CD1c-positive myeloid dendritic cell (primary cell): Measurements from ENCODE around the gene ECT2L.

Experiments used
- DNase-seq: peaks from one replicate; pipeline ENCODE4 v3.0.0-alpha.2; 2016; ENCODE audit errors: extremely low spot score

ECT2L gene, protein sequence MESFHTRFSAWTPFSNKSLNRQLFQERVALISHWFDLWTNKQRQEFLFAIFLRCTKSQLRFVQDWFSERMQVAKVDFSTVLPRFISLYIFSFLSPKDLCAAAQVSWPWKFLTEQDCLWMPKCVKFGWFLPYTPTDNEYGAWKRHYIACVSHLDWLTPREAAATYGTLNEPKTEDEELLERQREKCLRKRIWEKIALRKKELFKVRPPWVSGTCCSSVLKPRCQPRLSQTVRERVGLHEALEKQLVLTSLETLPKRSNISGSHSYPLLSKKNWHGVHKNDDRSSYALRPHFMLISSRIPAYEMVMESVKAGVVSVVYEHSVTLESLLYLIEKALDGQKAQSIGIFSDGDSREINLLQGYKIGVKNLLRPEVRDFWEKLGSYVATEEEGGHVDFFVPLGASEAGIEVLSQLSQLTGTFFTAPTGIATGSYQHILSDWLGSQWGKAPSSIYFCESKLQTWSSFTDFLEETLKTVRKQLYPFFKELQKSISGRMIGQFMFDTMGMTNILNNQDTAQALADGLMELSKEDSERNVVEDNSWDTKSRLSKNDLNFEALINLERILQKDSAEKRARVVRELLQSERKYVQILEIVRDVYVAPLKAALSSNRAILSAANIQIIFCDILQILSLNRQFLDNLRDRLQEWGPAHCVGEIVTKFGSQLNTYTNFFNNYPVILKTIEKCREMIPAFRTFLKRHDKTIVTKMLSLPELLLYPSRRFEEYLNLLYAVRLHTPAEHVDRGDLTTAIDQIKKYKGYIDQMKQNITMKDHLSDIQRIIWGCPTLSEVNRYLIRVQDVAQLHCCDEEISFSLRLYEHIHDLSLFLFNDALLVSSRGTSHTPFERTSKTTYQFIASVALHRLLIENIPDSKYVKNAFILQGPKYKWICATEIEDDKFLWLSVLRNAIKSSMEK

DNA sequence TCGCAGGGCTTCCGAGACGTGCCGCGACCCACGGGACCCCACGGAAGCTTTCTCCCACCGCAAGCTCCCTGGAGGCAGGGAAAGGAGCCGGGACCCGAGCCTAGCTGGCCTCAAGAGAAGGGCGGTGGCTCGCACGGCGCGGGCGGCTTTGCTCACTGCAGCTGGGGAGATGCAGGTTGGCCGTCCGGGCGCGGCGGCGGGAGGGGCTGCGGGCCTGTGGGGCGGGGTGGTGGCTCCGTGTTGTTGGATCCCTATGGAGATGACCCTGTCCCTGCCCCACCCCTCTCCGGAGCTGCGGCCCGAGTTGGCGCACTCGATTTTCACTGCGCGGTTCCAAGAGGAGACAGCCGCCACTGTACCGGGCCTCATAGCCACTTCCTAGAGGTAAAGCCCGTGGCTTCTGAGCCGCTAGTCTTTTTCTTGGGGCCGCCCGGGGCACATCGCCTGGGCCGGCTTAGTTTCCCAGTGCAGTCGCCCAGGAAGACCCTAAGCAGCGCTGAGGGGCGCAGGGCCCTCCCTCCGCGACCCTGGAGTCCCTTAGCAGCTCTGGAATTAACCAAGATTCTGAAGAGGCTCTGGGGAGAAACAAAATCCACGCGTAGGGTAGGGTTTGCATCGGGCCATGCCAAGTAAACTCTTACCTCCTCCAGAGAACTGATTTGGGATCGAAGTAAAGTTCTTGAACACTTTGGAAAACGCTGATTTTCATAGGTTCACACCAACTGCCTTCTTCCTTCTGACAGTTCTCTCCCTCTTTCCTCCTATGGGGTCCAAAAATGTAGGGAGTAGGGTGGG is at the start of gene ECT2L:
Gene ECT2L, plus strand, starts transcription at position 279 of the 795 bp plus-strand sequence. CDS start 17,188 bp downstream, outside the sequence.
- no peak for DNase-seq

DNA sequence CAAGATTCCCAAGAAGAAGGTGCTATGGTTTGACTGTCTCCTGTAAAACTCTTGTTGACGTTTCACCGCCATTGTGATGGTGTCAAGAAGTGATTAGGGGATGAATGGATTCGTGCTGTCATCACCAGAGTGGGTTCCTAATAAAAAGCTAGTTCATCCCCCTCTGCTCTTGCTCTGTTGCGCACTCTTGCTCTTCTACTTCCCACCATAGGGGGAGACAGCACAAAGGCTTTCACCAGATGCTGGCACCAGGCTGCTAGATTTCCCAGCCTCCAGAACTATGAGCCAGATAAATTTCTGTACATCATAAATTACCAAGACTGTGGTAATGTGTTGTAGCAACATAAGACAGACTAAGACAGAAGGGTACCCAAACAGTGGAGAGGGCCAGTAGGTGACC is 43.9 kb upstream of the ECT2L start:
- no peak for DNase-seq

DNA sequence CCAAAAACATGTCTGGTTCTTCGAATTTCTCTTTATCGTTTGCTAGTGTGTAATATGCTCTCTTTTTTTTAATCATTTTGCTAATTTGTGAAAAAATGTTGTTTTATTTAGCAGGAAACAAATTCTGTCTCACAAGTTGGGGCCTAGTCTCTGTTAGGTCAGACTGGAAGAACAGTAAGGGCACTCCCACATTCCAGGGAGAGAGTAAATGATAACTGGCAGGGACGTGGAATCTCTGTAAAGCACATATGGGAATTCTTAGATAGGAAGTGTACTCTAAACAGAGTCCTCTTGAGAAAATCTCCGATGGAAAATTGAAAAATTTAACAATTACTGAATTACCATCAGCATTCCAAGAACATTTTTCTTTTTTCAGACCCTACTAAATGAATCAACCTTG is 38.8 kb upstream of the ECT2L start:
- no peak for DNase-seq

DNA sequence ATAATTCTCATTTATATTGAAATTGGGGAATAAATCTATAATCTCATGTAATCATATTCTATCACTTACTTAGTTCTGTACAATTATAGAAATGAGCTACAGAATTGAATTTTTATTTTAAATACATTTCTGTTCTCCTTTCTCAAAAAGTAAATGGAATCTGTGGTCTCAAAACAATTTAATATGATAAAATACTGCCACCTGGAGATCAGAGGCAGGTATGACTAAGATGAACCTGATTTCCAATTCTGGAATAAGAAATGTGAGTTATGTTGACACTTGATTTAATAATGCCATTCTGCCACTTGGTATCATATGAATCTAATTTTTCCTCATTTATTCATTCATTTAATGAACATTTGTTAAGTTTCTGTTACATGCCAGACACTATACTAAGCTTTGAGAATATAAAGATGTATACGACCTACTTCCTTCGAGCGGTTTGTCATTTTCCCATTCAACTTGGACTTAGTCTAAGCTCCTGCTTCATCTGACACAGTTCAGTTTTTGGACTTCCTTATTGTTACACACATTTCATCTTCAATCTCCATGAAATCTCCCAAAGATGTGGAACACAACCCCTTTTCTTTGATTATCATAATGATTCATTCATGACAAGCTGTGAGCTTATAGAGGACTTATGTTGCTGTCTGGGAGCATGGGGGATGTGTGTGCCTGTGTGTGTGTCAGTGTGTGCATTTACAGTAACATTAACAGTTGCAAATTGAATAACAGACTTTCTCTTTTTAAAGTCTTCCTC is 29.8 kb upstream of the ECT2L start:
- peak; percentile 75 for DNase-seq

DNA sequence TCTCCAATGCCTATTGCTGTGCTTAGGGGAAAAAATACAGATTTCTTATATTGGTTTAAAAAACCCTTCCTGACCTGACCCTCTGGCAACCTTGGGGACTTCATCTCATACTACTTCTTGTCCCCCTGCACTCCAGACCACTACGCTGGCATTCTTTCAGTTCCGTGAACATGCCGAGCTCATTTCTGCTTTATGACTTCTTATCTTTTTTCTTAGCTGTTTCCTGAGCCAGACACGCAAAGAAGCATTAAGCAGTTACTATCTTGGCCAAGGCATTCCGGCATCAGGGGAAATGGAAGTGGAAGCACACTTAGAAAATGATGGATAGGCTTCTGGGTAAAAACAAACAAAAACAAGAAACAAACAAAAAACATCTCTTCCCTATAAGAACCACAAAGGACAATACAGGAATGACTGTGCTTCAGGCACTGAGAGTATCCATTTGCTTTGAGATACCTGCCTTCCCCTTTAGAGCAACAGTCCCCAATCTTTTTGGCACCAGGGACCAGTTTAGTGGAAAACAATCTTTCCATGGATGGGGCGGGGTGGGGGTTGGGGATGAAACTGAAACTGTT is 26.7 kb upstream of the ECT2L start:
- peak; percentile 32 for DNase-seq

DNA sequence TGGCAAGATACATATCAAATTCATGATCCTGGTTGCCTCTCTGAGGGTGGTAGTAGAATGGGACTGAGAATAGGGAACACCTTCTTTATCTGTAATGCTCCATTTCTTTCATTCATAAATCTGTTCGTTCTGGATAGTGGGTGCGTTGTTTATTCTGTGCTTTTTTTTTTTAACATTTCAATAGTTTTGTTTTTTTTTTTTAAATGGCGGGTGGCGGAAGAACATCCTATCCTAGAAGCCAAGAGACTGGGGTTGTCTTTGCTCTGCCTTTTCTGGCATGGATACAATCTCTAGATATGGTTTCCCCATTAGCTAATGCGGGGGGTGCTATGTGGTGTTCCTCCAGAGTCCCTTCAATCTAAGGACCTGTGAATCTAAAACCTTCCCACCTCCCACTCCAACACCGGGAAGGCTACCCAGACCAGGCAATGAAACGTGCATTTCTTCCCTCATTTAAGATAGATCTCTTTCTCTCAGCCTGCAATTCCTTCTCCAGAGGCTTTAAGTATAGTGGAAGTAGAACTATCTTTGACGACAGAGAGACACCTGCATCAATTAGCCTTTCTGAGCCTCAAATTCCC is 23.2 kb upstream of the ECT2L start:
- no peak for DNase-seq

DNA sequence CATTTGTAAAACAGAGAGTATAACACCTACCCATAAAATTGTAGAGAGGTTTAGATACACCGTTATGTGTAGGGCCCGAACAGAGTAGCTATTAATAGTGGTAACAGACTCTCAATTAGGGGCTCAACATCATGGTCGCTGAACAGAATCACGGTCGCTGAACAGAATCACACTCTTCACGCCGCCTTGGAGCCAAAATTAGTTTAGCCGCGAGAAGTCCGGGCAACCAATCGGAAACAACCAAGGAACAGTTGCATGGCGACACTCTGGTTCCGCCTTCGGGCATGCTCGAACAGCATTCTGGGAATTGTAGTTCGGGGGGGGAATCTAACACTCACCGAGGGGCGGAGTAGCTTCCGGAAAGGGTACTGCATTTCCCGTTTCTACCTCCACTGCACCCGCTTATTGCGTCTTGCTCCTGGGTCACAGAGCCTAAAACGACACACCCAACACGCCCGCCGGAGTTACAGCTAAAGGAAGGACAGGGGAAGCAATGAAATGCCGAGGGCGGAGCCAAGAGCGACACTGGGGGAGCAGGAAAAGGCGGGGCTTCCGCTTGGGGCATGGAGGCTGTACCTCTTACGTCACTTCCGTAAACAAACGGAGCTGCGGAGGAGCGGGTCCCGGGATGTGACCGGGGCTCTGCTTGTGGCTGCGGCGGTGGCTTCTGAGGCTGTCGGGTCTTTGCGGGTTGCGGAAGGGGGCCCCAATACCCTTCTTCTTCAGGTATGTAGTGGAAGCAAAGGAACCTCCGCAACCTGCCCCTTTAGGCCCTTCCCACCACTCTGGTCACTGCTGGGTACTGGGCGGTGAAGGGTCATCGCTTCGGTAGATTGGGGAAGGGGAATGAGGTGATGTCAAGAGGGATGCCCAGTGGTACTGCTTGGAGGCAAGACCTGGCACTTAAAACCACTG is 22.5 kb upstream of the ECT2L start, which contains the start of gene CCDC28A:
Gene CCDC28A, plus strand, starts transcription at position 593 of the 915 bp plus-strand sequence. CDS start 2,352 bp downstream, outside the sequence.
- peak; percentile 97 for DNase-seq

DNA sequence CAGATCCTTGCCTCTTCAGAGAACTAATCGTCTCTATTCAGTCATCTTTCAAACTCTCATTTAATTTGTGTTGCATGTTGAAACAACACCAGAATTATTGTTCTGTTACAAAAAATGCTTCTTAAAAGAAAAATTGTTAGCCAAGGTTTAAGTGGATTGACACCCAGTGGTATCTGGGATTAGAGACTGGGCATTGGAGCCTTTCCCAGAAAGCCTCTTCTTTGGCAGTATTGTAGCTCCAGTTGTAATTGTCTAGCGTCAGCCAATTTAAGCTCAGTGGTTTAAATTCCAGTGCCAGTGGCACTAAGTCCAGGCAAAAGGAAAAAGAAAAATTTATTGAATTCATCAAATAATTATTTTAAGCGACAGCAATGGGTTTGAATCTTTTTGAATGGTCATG is 21.5 kb upstream of the ECT2L start:
- no peak for DNase-seq

DNA sequence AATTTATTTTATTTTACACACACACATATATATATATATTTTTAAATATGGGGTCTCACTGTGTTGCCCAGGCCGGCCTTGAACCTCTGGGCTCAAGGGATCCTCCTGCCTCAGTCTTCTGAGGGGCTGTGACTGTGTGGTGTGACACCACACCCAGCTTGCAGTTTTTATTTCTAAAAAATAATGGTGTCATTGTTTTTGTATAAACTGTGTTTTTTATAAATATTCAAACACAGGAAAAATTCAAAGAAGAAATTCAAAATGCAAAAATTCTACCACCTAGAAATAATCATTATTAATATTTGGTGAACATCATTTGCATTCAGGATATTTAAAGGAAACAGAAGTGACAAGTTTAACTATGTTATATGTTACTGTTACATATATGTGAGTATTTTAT is 19.2 kb upstream of the ECT2L start:
- DNase-seq = no peak

DNA sequence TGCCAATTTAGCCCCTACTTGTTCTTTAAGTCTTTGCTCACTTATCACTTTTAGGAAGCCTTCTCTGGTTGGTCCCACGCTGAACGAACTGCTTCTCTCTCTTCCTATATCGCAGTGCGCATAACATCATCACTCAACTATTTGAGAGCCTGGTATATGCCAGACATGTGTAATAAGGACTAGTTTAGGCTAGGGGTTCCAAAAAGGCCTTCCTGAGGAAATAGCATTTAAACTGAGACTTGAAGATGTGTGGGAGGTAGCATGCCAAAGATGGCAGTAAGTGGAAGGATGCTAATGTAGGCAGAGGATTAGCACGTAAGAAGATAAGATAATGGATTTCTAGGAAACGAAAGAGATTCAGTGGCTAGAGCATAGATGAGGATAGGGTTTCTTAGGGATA is 17.6 kb upstream of the ECT2L start:
- DNase-seq = no peak

DNA sequence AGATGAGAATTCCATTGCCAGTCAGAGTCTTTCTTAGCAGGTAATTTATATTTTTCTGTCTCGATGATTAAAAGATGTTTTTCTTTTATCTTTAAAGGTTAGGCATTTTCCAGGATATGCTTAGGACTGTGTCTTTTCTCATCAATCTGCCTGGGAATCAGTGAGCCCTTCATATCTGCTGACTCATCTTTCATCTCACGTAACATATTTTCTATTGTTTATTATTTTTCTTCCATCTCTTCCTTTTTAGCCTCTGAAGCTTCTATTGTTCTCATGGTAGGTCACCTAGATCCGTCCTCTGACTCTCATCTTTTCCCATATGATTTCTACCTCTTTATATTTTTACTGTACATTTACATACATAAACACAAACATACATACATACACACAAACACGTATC is 13.6 kb upstream of the ECT2L start:
- DNase-seq = no peak

DNA sequence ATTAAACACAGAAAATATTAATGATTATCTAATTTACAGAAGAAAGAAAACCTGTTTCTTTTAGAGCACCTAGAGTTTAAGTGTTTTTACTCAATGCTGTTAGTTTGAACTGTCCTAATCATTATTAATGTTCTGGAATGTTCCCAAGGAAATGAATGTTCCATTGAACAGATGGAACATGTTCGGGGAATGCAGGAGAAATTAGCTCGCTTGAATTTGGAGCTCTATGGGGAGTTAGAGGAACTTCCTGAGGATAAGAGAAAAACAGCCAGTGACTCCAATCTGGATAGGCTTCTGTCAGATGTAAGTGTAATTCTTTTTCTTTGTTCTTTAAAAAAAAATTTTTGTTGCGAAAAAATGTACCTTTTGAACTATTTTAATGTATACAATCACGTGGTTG is 10.8 kb upstream of the ECT2L start:
- no peak for DNase-seq

DNA sequence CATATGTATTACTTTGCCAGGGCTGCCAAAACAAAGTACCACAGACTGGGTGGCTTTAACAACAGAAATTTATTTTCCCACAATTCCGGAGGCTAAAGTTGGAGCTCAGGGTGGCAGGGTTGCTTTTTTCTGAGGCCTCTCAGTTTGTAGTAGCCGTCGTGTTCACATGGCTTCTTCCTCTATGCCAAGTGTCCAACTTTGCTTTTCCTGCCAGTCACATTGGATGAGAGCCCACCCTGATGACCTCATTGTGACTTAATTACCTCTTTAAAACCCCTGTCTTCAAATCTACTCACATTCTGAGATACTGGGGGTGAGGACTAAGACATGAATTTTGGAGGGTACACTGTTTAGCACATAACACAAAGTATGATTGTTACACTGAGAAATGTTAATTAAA is 9.9 kb upstream of the ECT2L start:
- no peak for DNase-seq

DNA sequence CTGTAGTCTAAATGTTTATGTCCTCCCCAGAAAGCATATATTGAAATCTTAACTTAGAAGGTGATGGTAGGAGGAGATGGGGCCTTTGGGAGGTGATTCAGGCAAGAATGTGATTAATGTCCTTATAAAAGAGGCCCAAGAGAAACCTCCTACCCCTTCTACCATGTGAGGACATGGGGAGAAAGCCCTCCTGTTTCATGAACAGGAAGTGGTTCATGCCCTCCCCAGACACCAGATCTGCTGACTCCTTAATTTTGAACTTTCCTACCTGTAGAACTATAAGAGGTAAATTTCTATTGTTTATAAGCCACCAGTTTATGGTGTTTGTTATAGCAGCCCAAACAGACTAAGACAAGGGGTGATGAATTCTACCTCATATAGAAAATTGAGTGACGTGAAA is 8.7 kb upstream of the ECT2L start:
- DNase-seq = no peak

DNA sequence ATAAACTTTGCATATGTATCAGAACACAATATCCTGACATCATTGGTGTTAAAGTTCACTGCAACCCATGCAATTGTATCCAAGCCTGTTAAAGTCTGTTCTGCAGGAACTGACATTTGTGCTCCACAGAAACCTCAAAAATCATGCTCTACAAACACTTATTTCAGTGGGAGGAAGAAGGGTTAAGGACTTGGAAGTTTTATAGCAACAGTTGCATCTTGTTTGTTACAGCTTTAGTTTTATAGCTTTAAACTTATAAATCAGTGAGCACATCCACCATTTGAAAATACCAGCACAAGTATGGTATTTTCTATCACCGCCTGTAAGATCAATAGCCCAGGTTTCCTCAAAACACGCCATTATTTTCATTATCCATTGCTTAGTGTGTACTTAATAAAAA is 884 bp downstream of the ECT2L start:
- no peak for DNase-seq

DNA sequence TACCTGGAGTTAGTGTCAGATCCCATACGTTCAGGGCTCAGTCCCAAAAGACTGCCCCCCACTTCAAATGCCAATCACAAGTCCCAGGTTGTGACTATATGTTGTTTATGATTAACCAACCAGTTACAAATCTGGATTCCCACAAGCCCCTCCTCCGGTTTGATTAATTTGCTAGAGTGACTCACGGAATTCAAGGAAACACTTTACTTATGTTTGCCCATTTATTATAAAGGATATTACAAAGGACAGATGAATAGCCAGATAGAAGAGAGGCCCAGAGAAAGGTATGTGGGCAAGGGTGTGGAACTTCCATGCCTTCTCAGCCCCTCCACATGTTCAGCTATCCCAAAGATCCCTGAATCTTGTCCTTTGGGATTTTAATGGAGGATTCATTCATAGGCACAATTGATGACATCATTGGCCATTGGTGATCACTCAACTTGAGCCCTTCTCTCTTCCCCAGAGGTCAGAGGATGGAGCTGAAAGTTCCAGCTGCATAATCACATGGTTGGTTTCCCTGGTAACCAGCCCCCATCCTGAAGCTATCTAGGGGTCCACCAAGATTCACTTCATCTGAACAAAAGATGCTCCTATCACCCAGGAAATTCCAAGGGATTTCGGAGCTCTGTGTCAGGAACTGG is 2.0 kb downstream of the ECT2L start:
- DNase-seq = no peak

DNA sequence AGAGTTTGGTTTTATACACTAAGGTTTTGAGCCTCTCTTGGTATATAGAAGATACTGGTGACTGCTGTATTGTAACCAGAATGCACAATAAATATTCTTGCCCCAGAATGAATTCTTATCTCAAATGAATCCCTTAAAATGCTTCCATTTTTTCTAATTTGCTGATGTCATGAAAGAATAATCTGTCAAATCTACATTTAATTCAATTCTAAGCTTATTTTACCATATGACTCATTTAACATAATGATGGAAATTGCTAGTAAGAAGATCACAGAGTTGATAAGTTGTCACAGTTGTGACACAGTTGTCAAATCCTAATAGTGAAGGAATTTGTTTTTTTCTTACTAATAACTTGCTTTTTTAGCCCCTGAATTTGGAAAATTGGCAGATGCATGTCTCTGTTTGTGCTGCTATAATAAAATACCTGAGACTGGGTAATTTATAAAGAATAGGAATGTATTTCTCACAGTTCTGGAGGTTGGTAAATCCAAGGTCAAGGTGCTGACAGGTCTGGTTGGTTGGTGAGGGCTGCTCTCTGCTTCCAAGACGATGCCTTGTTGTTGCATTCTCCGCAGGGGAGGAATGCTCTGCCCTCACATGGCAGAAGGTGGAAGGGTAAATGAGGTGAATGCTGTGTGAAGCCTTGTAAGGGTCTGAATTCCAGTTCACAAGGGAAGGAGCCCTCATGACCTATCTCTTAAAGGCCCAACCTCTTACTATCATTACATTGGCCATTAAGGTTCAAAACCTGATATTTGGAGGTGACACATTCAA is 4.7 kb downstream of the ECT2L start:
- no peak for DNase-seq

DNA sequence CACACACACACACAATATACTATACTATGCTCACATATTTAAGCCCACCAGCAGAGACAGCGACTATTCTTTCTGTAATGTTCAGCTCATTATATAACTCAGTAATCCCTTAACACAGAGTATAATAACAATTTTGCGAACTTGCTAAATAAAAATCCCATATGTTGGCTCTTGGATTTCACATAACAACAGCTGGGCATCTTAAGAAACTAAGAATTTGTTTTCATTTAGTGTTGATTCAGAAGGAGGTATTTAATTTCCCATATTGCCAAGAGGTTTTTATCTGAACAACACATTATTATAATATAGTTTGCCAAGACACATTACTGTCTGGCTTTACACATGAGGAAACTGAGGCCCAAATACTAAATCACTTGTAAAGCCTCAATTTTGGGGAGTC is 7.4 kb downstream of the ECT2L start:
- DNase-seq = no peak
